K562 (cell line): ENCODE measurements around the gene ADAMTS14. TPM values are rescaled to one million over a fixed set of nuclear protein-coding genes. Genes with fewer than 3 reads are reported as not detected.

Experiments used
- ATF3 ChIP-seq, 2 experiments: fragments of 450-650 bp in 1 of 2; sonication (generic) in 1 of 2; formaldehyde crosslinking in 1 of 2; IDR thresholded peaks in 1 of 2; conservative IDR thresholded peaks in 1 of 2; 2 replicates each; pipeline versions ENCODE4 v1.6.1 to v1.8.1; 2016 to 2023; ENCODE audit warnings: mild to moderate bottlenecking in 2 of 2, moderate library complexity in 2 of 2, inconsistent platforms in 1 of 2, missing genetic modification reagents in 1 of 2
- BRF1 ChIP-seq: IDR thresholded peaks from 3 replicates; pipeline ENCODE4 v1.6.1; 2011; ENCODE audit warnings: borderline replicate concordance, mild to moderate bottlenecking; ENCODE audit not compliant: insufficient read length; ENCODE audit errors: extremely low read depth
- CBFA2T3 ChIP-seq: fragments of 450-650 bp; IDR thresholded peaks from 2 replicates; pipeline ENCODE4 v1.6.1; 2017
- FOXK2 ChIP-seq, 2 experiments: fragments of 450-650 bp; IDR thresholded peaks in 1 of 2; conservative IDR thresholded peaks in 1 of 2; 2 replicates each; pipeline ENCODE4 v1.6.1; 2016; ENCODE audit warnings: low read depth in 2 of 2, mild to moderate bottlenecking in 1 of 2
- FOXO4 ChIP-seq: fragments of 450-650 bp; formaldehyde crosslinking; IDR thresholded peaks from 2 replicates; pipeline ENCODE4 v1.4.0; 2020; ENCODE audit warnings: mild to moderate bottlenecking, moderate library complexity
- HNRNPH1 ChIP-seq: fragments of 200-400 bp; formaldehyde crosslinking; optimal IDR thresholded peaks from 2 replicates; pipeline ENCODE3; 2017; ENCODE audit warnings: low read depth, mild to moderate bottlenecking, low read length, moderate library complexity
- HNRNPK ChIP-seq: fragments of 200-400 bp; formaldehyde crosslinking; IDR thresholded peaks from one replicate; pipeline ENCODE4 v1.6.1; 2018; ENCODE audit warnings: mild to moderate bottlenecking, low read depth, low read length; ENCODE audit not compliant: poor library complexity, severe bottlenecking
- KAT2B ChIP-seq: IDR thresholded peaks from one replicate; pipeline ENCODE4 v1.6.1; 2012; ENCODE audit warnings: low read depth, mild to moderate bottlenecking, control low read depth, inconsistent platforms, low read length, moderate library complexity
- MBD1 ChIP-seq: fragments of 250-450 bp; sonication (Bioruptor Pico); IDR thresholded peaks from 2 replicates; pipeline ENCODE4 v1.8.0; 2022; ENCODE audit warnings: inconsistent platforms
- PRDM10 ChIP-seq: fragments of 450-650 bp; IDR thresholded peaks from 2 replicates; pipeline ENCODE4 v1.6.1; 2018; ENCODE audit not compliant: partially characterized antibody
- THAP7 ChIP-seq: fragments of 250-450 bp; sonication (Bioruptor Pico); IDR thresholded peaks from 2 replicates; pipeline ENCODE4 v1.5.0; 2021
- ZNF609 ChIP-seq: sonication (generic); formaldehyde crosslinking; IDR thresholded peaks from 2 replicates; pipeline ENCODE4 v1.8.1; 2023; ENCODE audit warnings: missing genetic modification reagents, mild to moderate bottlenecking, borderline replicate concordance
- polyA plus RNA-seq, 8 experiments: library from polyadenylated mRNA; depleted of rRNA in 4 of 8; stranded (reverse) in 5 of 8; unstranded in 3 of 8; fragments of >200 nt; fragmentation: Nextera tagmentation in 2 of 8; fragmentation: Illumina TruSeq in 1 of 8; extraction: Ambion mirVana in 2 of 8; extraction: Trizol in 1 of 8; gene quantifications; 2 replicates each; pipeline versions ENCODE4 v1.2.1 to v1.2.3, GENCODE V29; 2011 to 2014; ENCODE audit warnings: inconsistent platforms in 1 of 8, missing spikeins in 1 of 8
- total RNA-seq, 7 experiments: library from RNA; depleted of rRNA in 6 of 7; stranded (reverse); fragments of >200 nt in 6 of 7; fragmentation: Illumina TruSeq in 2 of 7; extraction: Trizol in 2 of 7; gene quantifications; 2 replicates each; pipeline versions ENCODE4 v1.2.1 to v1.2.3, GENCODE V29; 2011 to 2021; ENCODE audit warnings: low replicate concordance in 1 of 7

Gene ADAMTS14
- total and polyA plus RNA-seq, 9 of the 15 experiments (the other 6 are each of a cell fraction or from before 2014, with no cell fraction given): 0.04 to 37.4 (median 15.9) TPM

- no peak; the same call in 1 of the 2 replicates for TF ChIP-seq ATF3 (IDR thresholded peaks at IDR 0.05)
- TF ChIP-seq ATF3 (CRISPR knock-in tag; conservative IDR thresholded peaks at IDR 0.05): no peak
- TF ChIP-seq BRF1: no peak
- TF ChIP-seq FOXO4 (CRISPR knock-in tag): no peak
- no peak for TF ChIP-seq THAP7 (CRISPR knock-in tag)
- TF ChIP-seq CBFA2T3: no peak
- no peak for TF ChIP-seq ZNF609 (CRISPR knock-in tag)
- no peak for TF ChIP-seq HNRNPK
- no peak for TF ChIP-seq KAT2B
- peak in 1 of 2 experiments; percentile 6; a peak in 1 of 4 replicates for TF ChIP-seq FOXK2 (conservative IDR thresholded peaks at IDR 0.05 in 1 of 2, IDR thresholded peaks at IDR 0.05 in 1 of 2; ENCODE audit: low read depth in 2 of 2)
- TF ChIP-seq HNRNPH1: no peak
- no peak for TF ChIP-seq MBD1 (CRISPR knock-in tag)
- TF ChIP-seq PRDM10: no peak
These were observed 27.4 kb downstream of the ADAMTS14 start (continued) for GRCh38 chr10:70699659-70700174.
